Measurements from ENCODE around the gene RPL27. TPM values are rescaled to one million over a fixed set of nuclear protein-coding genes. Genes with fewer than 3 reads are reported as not detected.

RPL27 gene
- total RNA-seq, 1 experiment from 2014 or later = 967 TPM

DNA sequence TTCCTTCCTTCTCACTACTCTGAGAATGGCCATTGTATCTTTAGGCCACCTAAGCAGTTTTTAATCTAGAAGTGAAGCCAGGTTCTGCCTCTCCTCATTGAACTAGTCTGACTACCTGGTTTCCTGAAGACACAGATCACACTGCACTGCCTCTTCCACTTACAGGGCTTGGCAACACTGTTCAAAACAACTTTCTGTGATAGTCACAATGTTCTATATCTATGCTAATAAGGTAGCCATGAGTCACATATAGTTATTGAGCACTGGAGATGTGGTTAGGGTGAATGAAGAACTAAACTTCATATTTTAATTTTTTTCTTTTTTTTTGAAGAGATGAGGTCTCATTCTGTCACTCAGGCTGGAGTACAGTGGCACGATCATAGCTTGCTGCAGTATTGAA lies 53.8 kb downstream of the RPL27 start:
- DNase-seq (ENCODE audit: low read depth) = no peak

Other genes with a start within 250 kb of the RPL27 start
- gene RAMP2, start 237.2 kb upstream of the RPL27 start, total RNA-seq (2014; rRNA removed) = 0.26 and 0.92 TPM in 2 replicates
- gene VPS25, start 225.0 kb upstream of the RPL27 start, total RNA-seq (2014; rRNA removed) = 67.5 and 71.0 TPM in 2 replicates
- not detected in 2 replicates for gene WNK4, start 217.8 kb upstream of the RPL27 start, total RNA-seq (2014; rRNA removed)
- 77.6 and 84.1 TPM in 2 replicates for gene COA3, start 199.7 kb upstream of the RPL27 start, total RNA-seq (2014; rRNA removed)
- 0.13 TPM in 1 of 2 replicates, not detected in the other for gene CNTD1, start 199.6 kb upstream of the RPL27 start, total RNA-seq (2014; rRNA removed)
- gene BECN1, start 174.1 kb upstream of the RPL27 start, total RNA-seq (2014; rRNA removed) = 85.5 and 89.4 TPM in 2 replicates
- gene PSME3, start 165.0 kb upstream of the RPL27 start, total RNA-seq (2014; rRNA removed) = 160 and 172 TPM in 2 replicates
- gene AOC2, start 153.8 kb upstream of the RPL27 start, total RNA-seq (2014; rRNA removed) = 0.11 and 0.45 TPM in 2 replicates
- gene AOC3, start 147.2 kb upstream of the RPL27 start, total RNA-seq (2014; rRNA removed) = 0.17 TPM in 1 of 2 replicates, not detected in the other
- gene G6PC1, start 97.6 kb upstream of the RPL27 start, total RNA-seq (2014; rRNA removed) = not detected in 2 replicates
- gene AARSD1, start 34.0 kb upstream of the RPL27 start, total RNA-seq (2014; rRNA removed) = 20.5 and 25.0 TPM in 2 replicates
- gene PTGES3L, start 18.3 kb upstream of the RPL27 start, total RNA-seq (2014; rRNA removed) = 2.4 and 5.5 TPM in 2 replicates
- 9.4 and 9.6 TPM in 2 replicates for gene RUNDC1, start 17.9 kb upstream of the RPL27 start, total RNA-seq (2014; rRNA removed)
- gene IFI35, start 8.4 kb downstream of the RPL27 start, total RNA-seq (2014; rRNA removed) = 12.6 and 26.3 TPM in 2 replicates
- 248 and 297 TPM in 2 replicates for gene VAT1, start 24.0 kb downstream of the RPL27 start, total RNA-seq (2014; rRNA removed)
- gene RND2, start 26.8 kb downstream of the RPL27 start, total RNA-seq (2014; rRNA removed) = 0.06 TPM in 1 of 2 replicates, not detected in the other
- gene BRCA1, start 126.9 kb downstream of the RPL27 start, total RNA-seq (2014; rRNA removed) = 41.6 and 52.5 TPM in 2 replicates
- 65.2 and 72.0 TPM in 2 replicates for gene NBR1, start 172.8 kb downstream of the RPL27 start, total RNA-seq (2014; rRNA removed)
- gene TMEM106A, start 213.5 kb downstream of the RPL27 start, total RNA-seq (2014; rRNA removed) = 2.7 and 5.0 TPM in 2 replicates
- not detected in 2 replicates for gene CCDC200, start 230.2 kb downstream of the RPL27 start, total RNA-seq (2014; rRNA removed)
- not detected in 2 replicates for gene RNU2-1, start 235.6 kb downstream of the RPL27 start, total RNA-seq (2014; rRNA removed)